GM23338 (cell line): ENCODE results near the gene PRPF6. TPM values are rescaled to one million over a fixed set of nuclear protein-coding genes. Genes with fewer than 3 reads are reported as not detected.

Experiments used
- ATAC-seq: fragments of 200-7000 bp; cut with Tn5 transposase; 3 replicates; pipeline ENCODE4 v1.9.1; 2020
- DNase-seq: peaks from one replicate; pipeline ENCODE4 v3.0.0-alpha.2; 2015; ENCODE audit warnings: low spot score
- H2AFZ ChIP-seq: fragments of 200-600 bp; sonication (generic); 2 replicates; pipeline ENCODE4 v1.8.0; 2016; ENCODE audit warnings: antibody characterized with exemption, mild to moderate bottlenecking, moderate library complexity
- H3F3A ChIP-seq: fragments of 200-600 bp; sonication (generic); replicated peaks from 2 replicates; pipeline ENCODE4 v1.8.0; 2017; ENCODE audit warnings: antibody characterized with exemption, mixed run types, low read depth
- H3K27ac ChIP-seq: fragments of 200-600 bp; sonication (generic); 2 replicates; pipeline ENCODE4 v1.6.1; 2016; ENCODE audit warnings: low read depth
- H3K27me3 ChIP-seq: fragments of 200-600 bp; sonication (generic); 2 replicates; pipeline ENCODE4 v1.8.0; 2016; ENCODE audit warnings: mild to moderate bottlenecking, mixed run types, moderate library complexity; ENCODE audit not compliant: insufficient read depth
- H3K36me3 ChIP-seq: fragments of 200-600 bp; sonication (generic); 2 replicates; pipeline ENCODE4 v1.8.0; 2016; ENCODE audit warnings: mild to moderate bottlenecking; ENCODE audit not compliant: insufficient read depth
- H3K4me1 ChIP-seq: fragments of 200-600 bp; sonication (generic); 2 replicates; pipeline ENCODE4 v1.8.0; 2016; ENCODE audit warnings: mild to moderate bottlenecking, moderate library complexity; ENCODE audit not compliant: insufficient read depth
- H3K4me2 ChIP-seq: fragments of 200-600 bp; sonication (generic); 2 replicates; pipeline ENCODE4 v1.7.1; 2017; ENCODE audit warnings: mixed run types
- H3K4me3 ChIP-seq: fragments of 200-600 bp; sonication (generic); 2 replicates; pipeline ENCODE4 v1.6.1; 2016; ENCODE audit warnings: mixed run types
- H3K79me2 ChIP-seq: fragments of 200-600 bp; sonication (generic); replicated peaks from 2 replicates; pipeline ENCODE4 v1.8.0; 2017; ENCODE audit warnings: mild to moderate bottlenecking; ENCODE audit not compliant: insufficient read depth
- H3K9me2 ChIP-seq: fragments of 200-600 bp; sonication (generic); 2 replicates; pipeline ENCODE4 v1.8.0; 2017; ENCODE audit not compliant: insufficient read depth
- H4K20me1 ChIP-seq: fragments of 200-600 bp; sonication (generic); replicated peaks from 2 replicates; pipeline ENCODE4 v1.8.0; 2017; ENCODE audit warnings: mild to moderate bottlenecking; ENCODE audit not compliant: insufficient read depth
- H3K27ac Mint-ChIP-seq: 2 replicates; pipeline ENCODE4 v1.8.0; 2020; ENCODE audit warnings: inconsistent platforms, mild to moderate bottlenecking, moderate library complexity, mixed read lengths
- H3K27me3 Mint-ChIP-seq: 3 replicates; pipeline ENCODE4 v1.8.0; 2022; ENCODE audit warnings: low read depth, mild to moderate bottlenecking, moderate library complexity, mixed read lengths, inconsistent platforms; ENCODE audit not compliant: insufficient read depth, poor library complexity
- H3K36me3 Mint-ChIP-seq: 3 replicates; pipeline ENCODE4 v1.8.0; 2021; ENCODE audit warnings: low read depth, mild to moderate bottlenecking, inconsistent platforms, moderate library complexity, mixed read lengths
- H3K4me1 Mint-ChIP-seq: 3 replicates; pipeline ENCODE4 v1.8.0; 2020; ENCODE audit warnings: mild to moderate bottlenecking, inconsistent platforms, mixed read lengths
- H3K4me3 Mint-ChIP-seq: 3 replicates; pipeline ENCODE4 v1.8.0; 2021; ENCODE audit warnings: moderate library complexity, mild to moderate bottlenecking, inconsistent platforms, mixed read lengths
- H3K9me3 Mint-ChIP-seq: 3 replicates; pipeline ENCODE4 v1.8.0; 2020; ENCODE audit warnings: moderate library complexity, mild to moderate bottlenecking, inconsistent platforms, mixed read lengths
- CREB1 ChIP-seq: fragments of 250-450 bp; sonication (Bioruptor Pico); IDR thresholded peaks from 2 replicates; pipeline ENCODE4 v1.5.0; 2020; ENCODE audit warnings: low read depth, mild to moderate bottlenecking, moderate library complexity
- ETS1 ChIP-seq: IDR thresholded peaks from 2 replicates; pipeline ENCODE4 v1.6.1; 2016; ENCODE audit warnings: antibody characterized with exemption
- EZH2 ChIP-seq: fragments of 200-600 bp; sonication (generic); IDR thresholded peaks from one replicate; pipeline ENCODE4 v1.8.0; 2017; ENCODE audit warnings: antibody characterized with exemption, mild to moderate bottlenecking, low read depth; ENCODE audit not compliant: unreplicated experiment
- EZH2phosphoT487 ChIP-seq: fragments of 200-600 bp; sonication (generic); IDR thresholded peaks from one replicate; pipeline ENCODE4 v1.8.1; 2018; ENCODE audit warnings: antibody characterized with exemption; ENCODE audit not compliant: unreplicated experiment
- JUNB ChIP-seq: IDR thresholded peaks from one replicate; pipeline ENCODE4 v1.6.1; 2016; ENCODE audit warnings: antibody characterized with exemption; ENCODE audit not compliant: unreplicated experiment
- POLR2AphosphoS5 ChIP-seq: IDR thresholded peaks from 2 replicates; pipeline ENCODE4 v1.6.1; 2016; ENCODE audit warnings: antibody characterized with exemption, low read depth
- polyA plus RNA-seq: library from polyadenylated mRNA; unstranded; fragments of >200 nt; fragmentation: Nextera tagmentation; extraction: Ambion mirVana; gene quantifications from 2 replicates; pipeline ENCODE4 v1.2.1, GENCODE V29; 2016
- total RNA-seq: library from RNA; depleted of rRNA; stranded (reverse); fragments of >200 nt; shearing (Covaris generic); gene quantifications from 2 replicates; pipeline ENCODE4 v1.2.3, GENCODE V29; 2014
- TF ChIP-seq, protein P1 (sequence below), 2 experiments: fragments of 200-600 bp in 1 of 2; sonication (generic) in 1 of 2; conservative IDR thresholded peaks; 2 replicates each; pipeline versions ENCODE4 v1.5.1 to v1.6.1; 2016 to 2017; ENCODE audit warnings: antibody characterized with exemption in 2 of 2, low read depth in 2 of 2, mild to moderate bottlenecking in 2 of 2, moderate library complexity in 1 of 2
- TF ChIP-seq, protein P2 (sequence below): fragments of 250-450 bp; sonication (Bioruptor Pico); IDR thresholded peaks from 2 replicates; pipeline ENCODE4 v1.5.0; 2020; ENCODE audit warnings: mild to moderate bottlenecking, moderate library complexity

Gene PRPF6
- total and polyA plus RNA-seq, 2 experiments from 2014 or later: 53.8 to 79.9 TPM

- TF ChIP-seq, protein P1, sequence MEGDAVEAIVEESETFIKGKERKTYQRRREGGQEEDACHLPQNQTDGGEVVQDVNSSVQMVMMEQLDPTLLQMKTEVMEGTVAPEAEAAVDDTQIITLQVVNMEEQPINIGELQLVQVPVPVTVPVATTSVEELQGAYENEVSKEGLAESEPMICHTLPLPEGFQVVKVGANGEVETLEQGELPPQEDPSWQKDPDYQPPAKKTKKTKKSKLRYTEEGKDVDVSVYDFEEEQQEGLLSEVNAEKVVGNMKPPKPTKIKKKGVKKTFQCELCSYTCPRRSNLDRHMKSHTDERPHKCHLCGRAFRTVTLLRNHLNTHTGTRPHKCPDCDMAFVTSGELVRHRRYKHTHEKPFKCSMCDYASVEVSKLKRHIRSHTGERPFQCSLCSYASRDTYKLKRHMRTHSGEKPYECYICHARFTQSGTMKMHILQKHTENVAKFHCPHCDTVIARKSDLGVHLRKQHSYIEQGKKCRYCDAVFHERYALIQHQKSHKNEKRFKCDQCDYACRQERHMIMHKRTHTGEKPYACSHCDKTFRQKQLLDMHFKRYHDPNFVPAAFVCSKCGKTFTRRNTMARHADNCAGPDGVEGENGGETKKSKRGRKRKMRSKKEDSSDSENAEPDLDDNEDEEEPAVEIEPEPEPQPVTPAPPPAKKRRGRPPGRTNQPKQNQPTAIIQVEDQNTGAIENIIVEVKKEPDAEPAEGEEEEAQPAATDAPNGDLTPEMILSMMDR (conservative IDR thresholded peaks at IDR 0.05; ENCODE audit: low read depth in 2 of 2): no peak
Observed at GRCh38 chr20:63966172-63966943, 14.6 kb upstream of the PRPF6 start (continued).

DNA sequence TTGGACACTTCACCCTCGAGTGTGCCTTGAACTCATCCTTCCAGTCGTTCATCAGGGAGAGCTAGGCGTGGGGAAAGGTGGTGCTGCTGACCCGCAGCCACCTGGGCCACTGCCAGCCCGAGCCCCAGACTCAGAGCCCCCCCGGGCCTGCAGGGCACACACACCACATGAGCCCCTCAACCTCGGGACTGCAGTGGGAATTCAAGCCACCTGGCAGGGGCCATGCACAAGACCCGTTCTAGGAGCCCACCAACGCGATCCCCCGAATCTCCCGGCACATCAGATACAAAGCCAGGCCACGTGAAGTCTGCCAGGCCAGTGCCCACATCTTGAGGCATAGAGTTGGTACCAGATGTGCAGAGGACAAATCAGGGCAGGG is 14.0 kb upstream of the PRPF6 start:
- Histone ChIP-seq H3F3A (no peaks in the 10 kb centered on the region), H3K4me1 (peaks cover 8% of the 10 kb centered on the region), H3K27ac (no peak overlapping the region), H4K20me1 (no peaks in the 10 kb centered on the region), H3K27me3 (peaks cover 7% of the 10 kb centered on the region; the same call in 1 of the 2 replicates), H2AFZ (no peak overlapping the region), H3K36me3 (no peaks in the 10 kb centered on the region), H3K79me2 (peaks cover 9% of the 10 kb centered on the region), H3K9me2 (no peaks in the 10 kb centered on the region), H3K4me2 (no peak overlapping the region), H3K4me3 (no peak overlapping the region)
- no peak for ATAC-seq
- H3K27ac Mint-ChIP-seq: no peak overlapping the region
- H3K4me1 Mint-ChIP-seq: peaks cover 4% of the 10 kb centered on the region; the same call in 1 of the 3 replicates
- peaks cover 15% of the 10 kb centered on the region for H3K27me3 Mint-ChIP-seq
- no peaks in the 10 kb centered on the region for H3K9me3 Mint-ChIP-seq
- DNase-seq: no peak
- TF ChIP-seq CREB1 (CRISPR knock-in tag) (no peak), POLR2AphosphoS5 (0 out of 2 replicates have a peak, but pooled peaks have one; percentile 3)
- H3K4me3 Mint-ChIP-seq: no peak overlapping the region
- peaks cover 14% of the 10 kb centered on the region; the same call in 2 of the 3 replicates for H3K36me3 Mint-ChIP-seq

DNA sequence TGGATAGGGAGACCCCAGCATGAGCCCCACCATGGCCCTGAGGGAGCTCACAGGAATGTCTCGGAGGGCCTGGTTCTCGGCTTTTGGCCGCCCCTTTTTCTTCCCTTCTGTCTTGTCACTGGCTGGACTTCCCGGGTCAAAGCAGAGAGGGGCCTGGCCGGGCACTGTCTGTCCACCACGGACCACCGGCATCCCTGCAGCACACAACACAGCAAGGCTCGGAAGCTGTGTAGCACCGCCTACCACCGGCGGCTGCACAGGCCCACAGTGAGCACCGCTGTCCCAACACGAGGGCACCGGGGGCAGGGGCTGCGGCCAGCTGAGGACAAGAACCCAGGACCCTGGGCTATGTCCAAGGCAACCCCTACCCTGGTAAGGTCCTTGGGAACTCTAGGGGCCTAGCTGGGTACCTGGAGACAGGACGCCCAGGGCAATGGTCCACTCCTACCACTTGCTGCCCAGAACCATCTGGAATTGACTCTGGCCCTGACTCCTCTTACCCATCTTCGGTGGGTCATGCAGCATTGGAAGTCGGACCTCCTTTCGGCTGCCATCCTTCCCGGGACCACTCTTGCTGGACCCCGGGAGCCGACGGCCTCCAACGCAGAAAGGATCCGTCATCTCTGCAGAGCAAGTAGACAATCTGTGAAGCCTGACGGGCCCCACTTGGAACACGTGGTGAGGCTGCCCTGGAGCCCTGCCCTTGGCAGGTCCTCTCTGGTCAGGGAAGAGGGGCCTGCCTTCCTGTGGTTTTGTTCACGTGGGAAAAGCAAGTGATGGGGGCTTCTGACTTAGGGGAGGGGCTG is 13.4 kb upstream of the PRPF6 start:
- no peaks in the 10 kb centered on the region for H3K36me3 ChIP-seq
- no peaks in the 10 kb centered on the region for H3K9me2 ChIP-seq
- H3K4me2 ChIP-seq: no peak overlapping the region
- H3K27ac ChIP-seq: no peak overlapping the region
- peaks cover 7% of the 10 kb centered on the region; the same call in 1 of the 2 replicates for H3K27me3 ChIP-seq
- peaks cover 7% of the 10 kb centered on the region; the same call in 2 of the 3 replicates for H3K4me1 Mint-ChIP-seq
- H3K4me3 ChIP-seq: no peak overlapping the region
- no peaks in the 10 kb centered on the region for H3K9me3 Mint-ChIP-seq
- DNase-seq (no peak), ATAC-seq (no peak)
- peaks cover 9% of the 10 kb centered on the region for H3K79me2 ChIP-seq
- peaks cover 15% of the 10 kb centered on the region for H3K27me3 Mint-ChIP-seq
- no peak overlapping the region for H2AFZ ChIP-seq
- 0 out of 2 replicates have a peak, but pooled peaks cover 2% of the 10 kb centered on the region for H3F3A ChIP-seq
- H3K4me1 ChIP-seq: peaks cover 8% of the 10 kb centered on the region
- H4K20me1 ChIP-seq: no peaks in the 10 kb centered on the region
- no peak overlapping the region; the same call in 2 of the 3 replicates for H3K4me3 Mint-ChIP-seq
- no peak overlapping the region for H3K27ac Mint-ChIP-seq
- H3K36me3 Mint-ChIP-seq: peaks cover 10% of the 10 kb centered on the region; the same call in 2 of the 3 replicates
- TF ChIP-seq, protein P2, sequence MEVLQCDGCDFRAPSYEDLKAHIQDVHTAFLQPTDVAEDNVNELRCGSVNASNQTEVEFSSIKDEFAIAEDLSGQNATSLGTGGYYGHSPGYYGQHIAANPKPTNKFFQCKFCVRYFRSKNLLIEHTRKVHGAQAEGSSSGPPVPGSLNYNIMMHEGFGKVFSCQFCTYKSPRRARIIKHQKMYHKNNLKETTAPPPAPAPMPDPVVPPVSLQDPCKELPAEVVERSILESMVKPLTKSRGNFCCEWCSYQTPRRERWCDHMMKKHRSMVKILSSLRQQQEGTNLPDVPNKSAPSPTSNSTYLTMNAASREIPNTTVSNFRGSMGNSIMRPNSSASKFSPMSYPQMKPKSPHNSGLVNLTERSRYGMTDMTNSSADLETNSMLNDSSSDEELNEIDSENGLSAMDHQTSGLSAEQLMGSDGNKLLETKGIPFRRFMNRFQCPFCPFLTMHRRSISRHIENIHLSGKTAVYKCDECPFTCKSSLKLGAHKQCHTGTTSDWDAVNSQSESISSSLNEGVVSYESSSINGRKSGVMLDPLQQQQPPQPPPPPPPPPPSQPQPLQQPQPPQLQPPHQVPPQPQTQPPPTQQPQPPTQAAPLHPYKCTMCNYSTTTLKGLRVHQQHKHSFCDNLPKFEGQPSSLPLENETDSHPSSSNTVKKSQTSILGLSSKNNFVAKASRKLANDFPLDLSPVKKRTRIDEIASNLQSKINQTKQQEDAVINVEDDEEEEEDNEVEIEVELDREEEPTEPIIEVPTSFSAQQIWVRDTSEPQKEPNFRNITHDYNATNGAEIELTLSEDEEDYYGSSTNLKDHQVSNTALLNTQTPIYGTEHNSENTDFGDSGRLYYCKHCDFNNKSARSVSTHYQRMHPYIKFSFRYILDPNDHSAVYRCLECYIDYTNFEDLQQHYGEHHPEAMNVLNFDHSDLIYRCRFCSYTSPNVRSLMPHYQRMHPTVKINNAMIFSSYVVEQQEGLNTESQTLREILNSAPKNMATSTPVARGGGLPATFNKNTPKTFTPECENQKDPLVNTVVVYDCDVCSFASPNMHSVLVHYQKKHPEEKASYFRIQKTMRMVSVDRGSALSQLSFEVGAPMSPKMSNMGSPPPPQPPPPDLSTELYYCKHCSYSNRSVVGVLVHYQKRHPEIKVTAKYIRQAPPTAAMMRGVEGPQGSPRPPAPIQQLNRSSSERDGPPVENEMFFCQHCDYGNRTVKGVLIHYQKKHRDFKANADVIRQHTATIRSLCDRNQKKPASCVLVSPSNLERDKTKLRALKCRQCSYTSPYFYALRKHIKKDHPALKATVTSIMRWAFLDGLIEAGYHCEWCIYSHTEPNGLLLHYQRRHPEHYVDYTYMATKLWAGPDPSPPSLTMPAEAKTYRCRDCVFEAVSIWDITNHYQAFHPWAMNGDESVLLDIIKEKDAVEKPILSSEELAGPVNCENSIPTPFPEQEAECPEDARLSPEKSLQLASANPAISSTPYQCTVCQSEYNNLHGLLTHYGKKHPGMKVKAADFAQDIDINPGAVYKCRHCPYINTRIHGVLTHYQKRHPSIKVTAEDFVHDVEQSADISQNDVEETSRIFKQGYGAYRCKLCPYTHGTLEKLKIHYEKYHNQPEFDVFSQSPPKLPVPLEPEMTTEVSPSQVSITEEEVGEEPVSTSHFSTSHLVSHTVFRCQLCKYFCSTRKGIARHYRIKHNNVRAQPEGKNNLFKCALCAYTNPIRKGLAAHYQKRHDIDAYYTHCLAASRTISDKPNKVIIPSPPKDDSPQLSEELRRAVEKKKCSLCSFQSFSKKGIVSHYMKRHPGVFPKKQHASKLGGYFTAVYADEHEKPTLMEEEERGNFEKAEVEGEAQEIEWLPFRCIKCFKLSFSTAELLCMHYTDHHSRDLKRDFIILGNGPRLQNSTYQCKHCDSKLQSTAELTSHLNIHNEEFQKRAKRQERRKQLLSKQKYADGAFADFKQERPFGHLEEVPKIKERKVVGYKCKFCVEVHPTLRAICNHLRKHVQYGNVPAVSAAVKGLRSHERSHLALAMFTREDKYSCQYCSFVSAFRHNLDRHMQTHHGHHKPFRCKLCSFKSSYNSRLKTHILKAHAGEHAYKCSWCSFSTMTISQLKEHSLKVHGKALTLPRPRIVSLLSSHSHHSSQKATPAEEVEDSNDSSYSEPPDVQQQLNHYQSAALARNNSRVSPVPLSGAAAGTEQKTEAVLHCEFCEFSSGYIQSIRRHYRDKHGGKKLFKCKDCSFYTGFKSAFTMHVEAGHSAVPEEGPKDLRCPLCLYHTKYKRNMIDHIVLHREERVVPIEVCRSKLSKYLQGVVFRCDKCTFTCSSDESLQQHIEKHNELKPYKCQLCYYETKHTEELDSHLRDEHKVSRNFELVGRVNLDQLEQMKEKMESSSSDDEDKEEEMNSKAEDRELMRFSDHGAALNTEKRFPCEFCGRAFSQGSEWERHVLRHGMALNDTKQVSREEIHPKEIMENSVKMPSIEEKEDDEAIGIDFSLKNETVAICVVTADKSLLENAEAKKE: no peak
- TF ChIP-seq EZH2phosphoT487 (no peak), JUNB (no peak), EZH2 (no peak), ETS1 (no peak)
